ENCODE data around the gene NCOA3. TPM values are rescaled to one million over a fixed set of nuclear protein-coding genes. Genes with fewer than 3 reads are reported as not detected.

NCOA3 gene
- total and polyA plus RNA-seq, 12 donors: 8.0 to 30.2 (median 21.4) TPM

- ATAC-seq: no peak
- WGBS, 2 donors: 96 to 98% methylated on average over 2 of the region's 2 CpGs
- H3K27ac ChIP-seq: no peak overlapping the region
- no peak for TF ChIP-seq CTCF (IDR thresholded peaks at IDR 0.05)
- intact Hi-C loops (cut with DNase I): no loop called here
- peaks cover 0 to 100% (median 50%) of the 10 kb centered on the region in 9 donors for H3K36me3 ChIP-seq
- no peak overlapping the region for H3K4me3 ChIP-seq
- no peaks in the 10 kb centered on the region for H3K27me3 ChIP-seq
- no peak for DNase-seq
- peaks cover 0 to 16% (median 0%) of the 10 kb centered on the region in 9 donors for H3K4me1 ChIP-seq
- no peaks in the 10 kb centered on the region for H3K9me3 ChIP-seq
Observed at GRCh38 chr20:47652794-47653193, 151.1 kb downstream of the NCOA3 start.

- no peak overlapping the region for H3K27ac ChIP-seq
- DNase-seq (no peak), ATAC-seq (no peak)
- WGBS, 2 donors: 70 to 72% methylated on average over 2 of the region's 2 CpGs
- peaks cover 0 to 100% (median 44%) of the 10 kb centered on the region in 9 donors for H3K36me3 ChIP-seq
- intact Hi-C loops (cut with DNase I): no loop called here
- H3K4me3 ChIP-seq: no peak overlapping the region
- no peak for TF ChIP-seq CTCF (IDR thresholded peaks at IDR 0.05)
- peaks cover 0 to 14% (median 0%) of the 10 kb centered on the region in 9 donors for H3K4me1 ChIP-seq
- H3K9me3 ChIP-seq: no peaks in the 10 kb centered on the region
- H3K27me3 ChIP-seq: no peaks in the 10 kb centered on the region
Observed at GRCh38 chr20:47653869-47654268, 152.2 kb downstream of the NCOA3 start.

GRCh38 chr20:47654370-47654769 is 152.7 kb downstream of the NCOA3 start:
- Histone ChIP-seq H3K27me3 (no peaks in the 10 kb centered on the region), H3K36me3 (peaks cover 0 to 100% (median 41%) of the 10 kb centered on the region in 9 donors), H3K27ac (no peak overlapping the region), H3K4me1 (peaks cover 0 to 9% (median 0%) of the 10 kb centered on the region in 9 donors), H3K4me3 (no peak overlapping the region), H3K9me3 (no peaks in the 10 kb centered on the region)
- ATAC-seq: no peak
- DNase-seq: no peak
- WGBS, 2 donors: 92 to 95% methylated on average over 1 of the region's 1 CpG
- intact Hi-C loops (cut with DNase I): no loop called here
- TF ChIP-seq CTCF (IDR thresholded peaks at IDR 0.05): no peak

DNA sequence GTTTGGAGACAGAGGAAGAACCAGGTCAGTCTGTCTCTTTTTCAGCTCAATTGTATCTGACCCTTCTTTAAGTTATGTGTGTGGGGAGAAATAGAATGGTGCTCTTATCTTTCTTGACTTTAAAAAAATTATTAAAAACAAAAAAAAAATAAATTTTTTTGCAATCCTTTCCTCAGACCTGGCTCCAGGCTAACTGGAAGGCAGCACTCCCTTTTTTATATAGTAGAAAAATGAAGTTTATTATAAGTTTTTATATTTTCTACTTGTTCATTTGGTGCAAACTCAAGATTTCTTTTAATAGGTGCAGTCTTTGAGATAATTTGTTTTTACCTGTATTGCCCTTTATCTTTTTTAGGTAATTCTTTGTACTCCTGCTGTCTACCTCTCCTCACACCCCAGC is 153.9 kb downstream of the NCOA3 start:
- H3K4me3 ChIP-seq: no peak overlapping the region
- H3K4me1 ChIP-seq: peaks cover 0 to 9% (median 6%) of the 10 kb centered on the region in 9 donors
- H3K36me3 ChIP-seq: peaks cover 0 to 100% (median 41%) of the 10 kb centered on the region in 9 donors
- H3K9me3 ChIP-seq: no peaks in the 10 kb centered on the region
- no peaks in the 10 kb centered on the region for H3K27me3 ChIP-seq
- no peak for ATAC-seq
- no peak for TF ChIP-seq CTCF (IDR thresholded peaks at IDR 0.05)
- no peak overlapping the region for H3K27ac ChIP-seq
- no peak for DNase-seq
- intact Hi-C loops (cut with DNase I): no loop called here
